Tibial nerve (tissue), 4 donors: ENCODE measurements around the gene EGFLAM. TPM values are rescaled to one million over a fixed set of nuclear protein-coding genes. Genes with fewer than 3 reads are reported as not detected.

ENCODE experiments used
- DNase-seq, 2 donors: peaks; one replicate each; pipeline ENCODE4 v3.0.0-alpha.2; 2019; ENCODE audit warnings: low spot score in 2 of 2
- H3K27ac ChIP-seq, 4 donors: fragments of 200-600 bp; sonication (generic) in 3 of 4; one replicate each; pipeline ENCODE4 v1.5.1; 2017 to 2019; ENCODE audit warnings: mild to moderate bottlenecking in 1 of 4
- H3K27me3 ChIP-seq, 2 donors: fragments of 200-600 bp; sonication (generic) in 1 of 2; one replicate each; pipeline versions ENCODE4 v1.5.1 to v1.6.0; 2017 to 2019
- H3K36me3 ChIP-seq, 3 donors: fragments of 200-600 bp; sonication (generic); one replicate each; pipeline ENCODE4 v1.5.1; 2018 to 2019
- H3K4me1 ChIP-seq, 4 donors: fragments of 200-600 bp; sonication (generic) in 3 of 4; one replicate each; pipeline ENCODE4 v1.5.1; 2017 to 2019
- H3K4me3 ChIP-seq, 4 donors: fragments of 200-600 bp; sonication (generic) in 3 of 4; one replicate each; pipeline ENCODE4 v1.5.1; 2017 to 2019; ENCODE audit warnings: mild to moderate bottlenecking in 1 of 4, moderate library complexity in 1 of 4
- H3K9me3 ChIP-seq, 4 donors: fragments of 200-600 bp; sonication (generic) in 3 of 4; one replicate each; pipeline ENCODE4 v1.5.1; 2017 to 2019
- EP300 ChIP-seq, 2 donors: sonication (generic); formaldehyde crosslinking; IDR thresholded peaks; one replicate each; pipeline ENCODE4 v1.6.1; 2017; ENCODE audit warnings: antibody characterized with exemption in 2 of 2, mild to moderate bottlenecking in 1 of 2
- POLR2A ChIP-seq, 2 donors: fragments of 450-650 bp; IDR thresholded peaks; one replicate each; pipeline ENCODE4 v1.6.1; 2017; ENCODE audit warnings: antibody characterized with exemption in 2 of 2, mild to moderate bottlenecking in 2 of 2, moderate library complexity in 2 of 2
- WGBS, 2 donors: methylation state at CpG; one replicate each; pipeline ENCODE4 v1.1.5; 2018; 5-methylcytosine and 5-hydroxymethylcytosine counted together
- total RNA-seq, 4 donors: library from RNA; depleted of rRNA; stranded (reverse); fragments of >200 nt; gene quantifications; one replicate each; pipeline ENCODE4 v1.1.0, GENCODE V29; 2016
- TF ChIP-seq, protein P1 (sequence below), 5 experiments: fragments of 200-600 bp in 3 of 5; fragments of 450-650 bp in 2 of 5; sonication (generic) in 3 of 5; IDR thresholded peaks; one replicate each; pipeline ENCODE4 v1.5.1; 2016 to 2019; ENCODE audit warnings: antibody characterized with exemption in 5 of 5, mild to moderate bottlenecking in 3 of 5, moderate library complexity in 2 of 5

EGFLAM gene
- total RNA-seq, 4 donors from 2014 or later = 18.4 to 64.5 (median 51.1) TPM

DNA sequence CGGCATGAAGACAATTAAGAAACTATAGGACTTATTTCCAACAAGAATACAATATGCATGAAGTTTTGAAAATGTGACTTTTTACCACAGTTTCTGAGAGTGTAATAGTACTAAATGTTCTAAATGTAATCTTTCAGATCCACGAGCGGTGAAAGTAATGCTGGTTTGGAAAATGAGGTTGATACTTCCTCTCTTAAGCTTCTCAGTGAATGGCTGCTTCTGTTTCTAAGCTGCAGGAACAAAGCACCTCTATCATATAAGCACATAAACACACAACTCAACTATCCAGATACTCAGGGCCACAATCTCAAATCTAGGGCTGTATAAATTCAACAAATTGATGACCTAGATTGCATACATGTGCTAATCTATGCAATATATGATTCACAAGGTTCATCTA lies 219.8 kb downstream of the EGFLAM start:
- WGBS, 2 donors = 49 to 51% methylated on average over 3 of the region's 3 CpGs

DNA sequence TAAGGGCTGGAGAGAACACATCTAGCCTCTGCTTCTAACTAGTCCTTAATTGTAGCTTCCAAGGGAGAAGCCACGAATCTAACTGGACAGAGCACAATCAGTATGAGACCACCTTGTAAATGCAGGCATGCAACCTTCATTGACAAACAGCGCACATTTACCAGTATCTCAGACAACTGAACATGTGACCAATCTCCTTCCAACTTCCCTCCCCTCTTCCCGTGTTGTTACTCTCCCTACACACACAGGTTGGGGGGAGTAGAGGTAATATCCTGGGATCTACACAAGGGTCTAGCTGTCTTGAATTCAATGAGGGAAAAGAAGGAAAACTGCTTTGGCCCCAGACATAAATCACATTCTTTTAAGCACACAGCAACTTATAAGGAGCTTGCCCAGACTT lies 220.5 kb downstream of the EGFLAM start:
- H3K4me3 ChIP-seq = no peak overlapping the region
- H3K4me1 ChIP-seq = no peaks in the 10 kb centered on the region
- no peaks in the 10 kb centered on the region for H3K9me3 ChIP-seq
- TF ChIP-seq, protein P1, sequence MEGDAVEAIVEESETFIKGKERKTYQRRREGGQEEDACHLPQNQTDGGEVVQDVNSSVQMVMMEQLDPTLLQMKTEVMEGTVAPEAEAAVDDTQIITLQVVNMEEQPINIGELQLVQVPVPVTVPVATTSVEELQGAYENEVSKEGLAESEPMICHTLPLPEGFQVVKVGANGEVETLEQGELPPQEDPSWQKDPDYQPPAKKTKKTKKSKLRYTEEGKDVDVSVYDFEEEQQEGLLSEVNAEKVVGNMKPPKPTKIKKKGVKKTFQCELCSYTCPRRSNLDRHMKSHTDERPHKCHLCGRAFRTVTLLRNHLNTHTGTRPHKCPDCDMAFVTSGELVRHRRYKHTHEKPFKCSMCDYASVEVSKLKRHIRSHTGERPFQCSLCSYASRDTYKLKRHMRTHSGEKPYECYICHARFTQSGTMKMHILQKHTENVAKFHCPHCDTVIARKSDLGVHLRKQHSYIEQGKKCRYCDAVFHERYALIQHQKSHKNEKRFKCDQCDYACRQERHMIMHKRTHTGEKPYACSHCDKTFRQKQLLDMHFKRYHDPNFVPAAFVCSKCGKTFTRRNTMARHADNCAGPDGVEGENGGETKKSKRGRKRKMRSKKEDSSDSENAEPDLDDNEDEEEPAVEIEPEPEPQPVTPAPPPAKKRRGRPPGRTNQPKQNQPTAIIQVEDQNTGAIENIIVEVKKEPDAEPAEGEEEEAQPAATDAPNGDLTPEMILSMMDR (IDR thresholded peaks at IDR 0.05) = no peak
- TF ChIP-seq POLR2A (IDR thresholded peaks at IDR 0.05) (no peak), EP300 (IDR thresholded peaks at IDR 0.05) (no peak)
- H3K27me3 ChIP-seq = no peaks in the 10 kb centered on the region
- peaks cover 0 to 18% (median 0%) of the 10 kb centered on the region in 3 donors for H3K36me3 ChIP-seq
- peak overlapping the region in 1 of 4 donors; percentile 16 for H3K27ac ChIP-seq
- 58 to 65% methylated on average over 3 of the region's 3 CpGs for WGBS, 2 donors
- DNase-seq = no peak

More for the DNA sequence above, 219.8 kb downstream of the EGFLAM start:
- no peaks in the 10 kb centered on the region for H3K9me3 ChIP-seq
- peak overlapping the region in 1 of 4 donors; percentile 3 for H3K27ac ChIP-seq
- TF ChIP-seq POLR2A (IDR thresholded peaks at IDR 0.05) (no peak), EP300 (IDR thresholded peaks at IDR 0.05) (no peak)
- TF ChIP-seq, protein P1 (IDR thresholded peaks at IDR 0.05) = no peak
- no peak for DNase-seq
- H3K4me1 ChIP-seq = no peaks in the 10 kb centered on the region
- H3K36me3 ChIP-seq = peaks cover 0 to 16% (median 0%) of the 10 kb centered on the region in 3 donors
- no peak overlapping the region for H3K4me3 ChIP-seq
- H3K27me3 ChIP-seq = no peaks in the 10 kb centered on the region

DNA sequence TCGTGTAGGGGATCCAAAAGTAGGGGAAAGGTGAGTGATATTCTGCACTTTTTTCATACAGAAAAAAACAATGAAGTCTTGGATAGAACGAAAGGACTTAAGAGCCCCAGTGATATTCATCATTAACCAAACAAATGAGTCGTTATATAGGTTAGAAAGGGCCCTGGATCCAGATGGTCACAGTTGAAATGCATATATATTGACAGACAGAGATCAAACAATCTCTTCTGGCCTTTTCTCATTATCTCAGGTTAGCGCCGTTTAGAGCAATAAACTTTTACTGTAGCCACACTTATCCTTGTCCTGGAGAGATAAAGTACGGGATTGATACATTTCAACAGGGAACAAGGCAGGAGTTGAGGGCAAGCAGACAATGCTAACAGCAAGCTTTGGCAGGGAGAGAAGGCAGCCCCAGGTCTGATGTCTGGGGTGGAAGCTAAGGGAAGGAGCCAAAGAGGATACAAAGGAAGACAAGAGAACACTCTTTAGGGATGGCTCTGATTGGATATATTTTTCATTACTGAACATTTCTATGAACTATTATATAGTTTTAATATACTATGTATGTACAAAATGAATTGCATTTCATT lies 221.1 kb downstream of the EGFLAM start:
- 46 to 48% methylated on average over 6 of the region's 6 CpGs for WGBS, 2 donors
- Histone ChIP-seq H3K27ac (peak overlapping the region in 1 of 4 donors; percentile 16), H3K4me3 (no peak overlapping the region), H3K27me3 (no peaks in the 10 kb centered on the region), H3K4me1 (no peaks in the 10 kb centered on the region), H3K36me3 (peaks cover 0 to 23% (median 0%) of the 10 kb centered on the region in 3 donors), H3K9me3 (no peaks in the 10 kb centered on the region)
- TF ChIP-seq POLR2A (IDR thresholded peaks at IDR 0.05) = no peak
- no peak for TF ChIP-seq EP300 (IDR thresholded peaks at IDR 0.05)
- TF ChIP-seq, protein P1 (IDR thresholded peaks at IDR 0.05) = no peak
- no peak for DNase-seq

DNA sequence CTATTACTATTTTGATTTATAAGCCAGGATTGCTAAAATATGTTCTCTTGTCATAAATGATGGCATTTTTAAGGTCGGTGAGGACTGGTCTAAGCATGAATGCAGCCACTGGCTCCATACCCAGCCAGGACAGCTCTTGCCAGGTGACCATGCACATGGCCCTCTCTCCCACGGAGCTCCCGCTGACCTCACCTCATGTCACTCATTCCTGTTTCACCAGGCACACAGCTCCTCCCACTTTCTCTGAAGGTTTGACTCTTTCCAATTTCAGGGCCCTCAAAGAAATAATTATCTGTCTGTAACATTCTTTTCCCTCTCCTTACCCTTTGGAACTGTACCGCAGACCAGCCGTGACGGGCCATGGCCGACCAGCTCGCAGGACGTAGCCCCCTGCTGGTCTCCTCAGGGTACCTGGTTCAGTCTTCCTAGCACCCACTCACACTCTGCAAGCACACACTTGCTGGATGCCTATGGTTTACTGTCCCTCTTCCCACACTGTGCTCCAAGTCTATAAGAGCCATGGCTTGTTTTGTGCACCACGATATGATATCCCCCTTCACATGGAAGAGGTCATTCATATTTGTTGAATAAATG lies 225.5 kb downstream of the EGFLAM start:
- no peak overlapping the region for H3K4me3 ChIP-seq
- TF ChIP-seq, protein P1 (IDR thresholded peaks at IDR 0.05) = no peak
- TF ChIP-seq EP300 (IDR thresholded peaks at IDR 0.05) = no peak
- TF ChIP-seq POLR2A (IDR thresholded peaks at IDR 0.05) = no peak
- peaks cover 0 to 55% (median 0%) of the 10 kb centered on the region in 3 donors for H3K36me3 ChIP-seq
- H3K9me3 ChIP-seq = no peaks in the 10 kb centered on the region
- no peak overlapping the region for H3K27ac ChIP-seq
- H3K27me3 ChIP-seq = no peaks in the 10 kb centered on the region
- WGBS, 2 donors = 93 to 94% methylated on average over 10 of the region's 10 CpGs
- no peaks in the 10 kb centered on the region for H3K4me1 ChIP-seq
- no peak for DNase-seq

DNA sequence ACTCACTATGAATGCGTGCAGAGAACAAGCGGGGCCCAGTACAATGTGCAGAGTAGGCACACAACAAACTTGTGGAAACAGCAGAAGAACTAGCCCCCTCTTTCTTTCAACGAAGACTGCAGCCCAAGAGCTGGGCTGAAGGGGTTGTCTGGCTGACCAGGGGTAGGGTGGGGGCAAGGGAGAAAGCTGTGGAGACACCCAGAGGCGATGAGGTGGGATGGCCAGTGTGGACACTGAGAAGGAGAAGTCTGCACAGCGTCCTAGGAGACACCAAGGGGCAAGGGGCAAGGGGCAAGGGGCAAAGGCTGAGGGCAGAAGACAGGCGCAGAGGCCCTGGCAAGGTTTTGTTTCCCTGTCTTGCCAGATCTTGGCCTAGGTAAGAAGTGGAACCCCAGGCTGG lies 235.8 kb downstream of the EGFLAM start:
- peaks cover 0 to 58% (median 0%) of the 10 kb centered on the region in 3 donors for H3K36me3 ChIP-seq
- H3K27me3 ChIP-seq = no peaks in the 10 kb centered on the region
- WGBS, 2 donors = 80 to 84% methylated on average over 6 of the region's 6 CpGs
- no peak for DNase-seq
- no peak overlapping the region for H3K4me3 ChIP-seq
- H3K4me1 ChIP-seq = no peaks in the 10 kb centered on the region
- no peak overlapping the region for H3K27ac ChIP-seq
- TF ChIP-seq EP300 (IDR thresholded peaks at IDR 0.05) (no peak), POLR2A (IDR thresholded peaks at IDR 0.05) (no peak)
- TF ChIP-seq, protein P1 (IDR thresholded peaks at IDR 0.05) = no peak
- no peaks in the 10 kb centered on the region for H3K9me3 ChIP-seq
